HG03439 (cell line): ENCODE data around the gene PEX5L.
"Not testable (repeated sequence)": the region's sequence is repeated elsewhere in the genome, so short reads cannot be mapped to it uniquely, and the experiment has no call there.

Experiments
- ATAC-seq: cut with Tn5 transposase; IDR thresholded peaks from one replicate; pipeline ENCODE4 v1.9.1; 2021; ENCODE audit warnings: mild to moderate bottlenecking, moderate library complexity; ENCODE audit not compliant: unreplicated experiment

PEX5L gene, protein sequence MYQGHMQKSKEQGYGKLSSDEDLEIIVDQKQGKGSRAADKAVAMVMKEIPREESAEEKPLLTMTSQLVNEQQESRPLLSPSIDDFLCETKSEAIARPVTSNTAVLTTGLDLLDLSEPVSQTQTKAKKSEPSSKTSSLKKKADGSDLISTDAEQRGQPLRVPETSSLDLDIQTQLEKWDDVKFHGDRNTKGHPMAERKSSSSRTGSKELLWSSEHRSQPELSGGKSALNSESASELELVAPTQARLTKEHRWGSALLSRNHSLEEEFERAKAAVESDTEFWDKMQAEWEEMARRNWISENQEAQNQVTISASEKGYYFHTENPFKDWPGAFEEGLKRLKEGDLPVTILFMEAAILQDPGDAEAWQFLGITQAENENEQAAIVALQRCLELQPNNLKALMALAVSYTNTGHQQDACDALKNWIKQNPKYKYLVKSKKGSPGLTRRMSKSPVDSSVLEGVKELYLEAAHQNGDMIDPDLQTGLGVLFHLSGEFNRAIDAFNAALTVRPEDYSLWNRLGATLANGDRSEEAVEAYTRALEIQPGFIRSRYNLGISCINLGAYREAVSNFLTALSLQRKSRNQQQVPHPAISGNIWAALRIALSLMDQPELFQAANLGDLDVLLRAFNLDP

DNA sequence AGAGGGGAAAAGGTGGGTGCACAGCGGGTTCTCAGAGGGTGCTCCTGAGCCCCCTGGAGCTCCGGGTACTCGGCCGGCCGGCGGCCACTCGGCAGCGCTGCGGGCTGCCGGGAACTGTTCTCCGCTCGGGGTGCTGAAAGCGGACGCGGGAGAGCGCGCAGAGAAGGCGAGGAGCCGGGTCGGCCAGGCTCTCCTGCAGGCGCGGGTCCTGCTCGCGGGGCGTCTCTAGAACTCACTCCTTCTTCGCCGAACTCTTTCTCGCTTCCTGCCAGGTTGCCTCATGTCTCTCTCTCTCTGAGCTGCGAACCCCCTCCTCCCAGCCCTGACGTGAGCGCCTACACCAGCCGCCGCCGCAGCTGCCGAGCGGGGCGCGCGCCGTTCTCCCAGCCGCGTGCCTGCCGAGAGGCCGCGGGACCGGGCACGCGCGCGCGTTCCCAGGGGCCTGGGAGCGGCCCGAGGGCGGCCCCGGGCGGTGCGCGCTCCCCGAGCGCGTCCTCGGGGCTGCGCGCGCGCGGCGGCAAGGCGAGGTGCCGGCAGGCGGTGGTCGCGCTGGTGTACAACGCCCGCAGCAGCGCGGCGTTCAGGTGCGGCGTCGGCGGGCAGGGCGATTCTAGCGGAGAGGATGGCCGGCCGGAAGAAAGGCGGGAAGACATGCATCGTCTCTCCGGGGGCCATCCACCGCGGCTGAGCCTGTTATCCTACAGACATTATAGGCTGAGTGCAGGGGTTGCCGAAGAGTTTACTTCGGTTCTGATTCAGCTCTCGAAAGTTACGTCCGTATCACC, at the start of gene PEX5L:
TSS of gene PEX5L (minus strand) at position 267 of the 785 bp plus-strand sequence. CDS start 338 bp downstream, outside the sequence.
- peak; percentile 64 for ATAC-seq

DNA sequence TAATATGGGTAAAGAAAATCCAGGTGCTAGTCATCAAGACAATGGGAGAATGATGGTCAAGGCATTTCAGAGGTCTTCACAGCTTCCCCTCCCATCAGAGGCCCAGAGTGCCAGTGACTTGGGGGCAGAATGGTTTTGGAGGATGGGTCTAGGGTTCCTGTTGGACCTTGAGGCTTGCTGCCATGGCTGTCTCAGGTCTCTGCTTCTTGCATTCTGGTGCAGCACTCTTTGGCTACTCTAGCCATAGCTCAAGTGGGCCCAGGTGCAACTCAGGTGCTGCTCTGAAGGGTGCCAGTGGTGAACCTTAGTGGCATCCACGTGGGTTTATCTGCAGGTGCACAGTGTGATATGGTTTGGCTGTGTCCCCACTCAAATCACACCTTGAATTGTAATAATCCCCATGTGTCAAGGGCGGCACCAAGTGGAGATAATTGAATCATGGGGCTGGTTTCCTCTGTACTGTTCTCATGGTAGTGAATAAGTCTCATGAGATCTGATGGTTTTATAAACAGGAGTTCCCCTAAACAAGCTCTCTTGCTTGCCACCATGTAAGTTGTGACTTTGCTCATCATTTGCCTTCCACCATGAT, 48.5 kb upstream of the PEX5L start:
- ATAC-seq = no peak

DNA sequence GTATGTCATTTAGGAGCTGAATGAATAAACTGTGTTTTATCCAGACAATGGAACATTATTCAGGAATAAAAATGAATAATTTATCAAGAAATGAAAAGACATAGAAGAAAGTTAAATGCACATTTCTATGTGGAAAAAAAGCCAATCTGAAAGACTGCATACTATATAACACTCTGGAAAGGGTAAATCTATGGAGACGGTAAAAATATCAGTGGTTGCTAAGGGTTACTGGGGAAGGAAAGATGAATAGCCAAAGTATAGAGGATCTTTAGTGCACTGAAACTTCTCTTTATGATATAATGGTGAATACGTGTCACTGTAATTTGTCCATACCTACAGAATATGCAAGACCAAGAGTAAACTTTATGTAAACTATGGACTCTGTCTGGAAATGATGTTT, 46.0 kb upstream of the PEX5L start:
- no peak for ATAC-seq

DNA sequence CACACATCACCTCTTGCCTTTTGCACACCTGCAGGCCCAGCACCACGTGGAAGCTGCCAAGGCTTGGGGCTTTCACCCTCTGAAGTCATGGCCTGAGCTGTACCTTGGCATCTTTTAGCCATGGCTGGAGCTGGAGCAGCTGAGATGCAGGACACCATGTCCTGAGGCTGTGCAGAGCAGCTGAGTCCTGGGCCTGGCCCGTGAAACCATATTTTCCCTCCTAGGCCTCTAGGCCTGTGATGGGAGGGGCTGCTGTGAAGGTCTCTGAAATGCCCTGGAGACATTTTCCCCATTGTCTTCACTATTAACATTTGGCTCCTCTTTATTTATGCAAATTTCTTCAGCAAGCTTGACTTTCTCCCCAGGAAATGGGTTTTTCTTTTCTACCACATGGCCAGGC, 41.9 kb upstream of the PEX5L start:
- no peak for ATAC-seq

DNA sequence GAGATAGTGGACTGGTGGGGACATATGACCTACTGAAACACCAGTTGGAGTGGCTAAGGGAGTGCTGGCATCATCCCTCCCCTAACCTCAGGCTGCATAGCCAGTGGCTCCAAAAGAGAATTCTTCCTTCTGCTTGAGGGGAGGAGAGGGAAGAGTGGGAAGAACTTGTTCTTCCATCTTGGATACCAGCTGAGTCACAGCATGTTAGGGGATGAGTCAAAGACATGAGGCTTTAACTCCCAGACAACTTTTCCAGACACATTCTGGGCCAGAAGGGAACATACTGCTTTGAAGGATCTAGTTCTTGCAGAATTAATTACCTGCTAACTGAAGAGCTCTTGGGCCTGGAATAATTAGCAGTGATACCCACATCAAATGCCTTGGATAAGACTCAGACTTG, 36.8 kb upstream of the PEX5L start:
- ATAC-seq = no peak

DNA sequence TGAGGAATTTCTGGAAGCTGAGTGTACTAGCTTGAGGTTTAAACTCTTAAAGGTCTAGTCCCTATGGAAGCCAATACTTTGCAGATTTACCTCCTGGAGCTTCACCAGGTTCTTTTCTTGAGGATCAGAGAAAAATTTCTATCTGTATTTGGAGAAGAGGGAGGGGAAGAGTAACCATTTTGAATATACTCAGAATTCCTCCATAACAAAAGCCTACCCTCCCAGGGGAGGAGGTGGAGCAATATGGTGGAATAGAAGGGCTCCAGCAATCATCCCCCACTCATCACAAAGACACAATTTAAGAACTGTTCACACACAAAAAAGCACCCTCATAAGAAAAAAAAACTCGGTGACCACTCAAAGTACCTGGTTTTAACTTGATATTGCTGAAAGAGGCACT, 36.0 kb upstream of the PEX5L start:
- no peak for ATAC-seq

DNA sequence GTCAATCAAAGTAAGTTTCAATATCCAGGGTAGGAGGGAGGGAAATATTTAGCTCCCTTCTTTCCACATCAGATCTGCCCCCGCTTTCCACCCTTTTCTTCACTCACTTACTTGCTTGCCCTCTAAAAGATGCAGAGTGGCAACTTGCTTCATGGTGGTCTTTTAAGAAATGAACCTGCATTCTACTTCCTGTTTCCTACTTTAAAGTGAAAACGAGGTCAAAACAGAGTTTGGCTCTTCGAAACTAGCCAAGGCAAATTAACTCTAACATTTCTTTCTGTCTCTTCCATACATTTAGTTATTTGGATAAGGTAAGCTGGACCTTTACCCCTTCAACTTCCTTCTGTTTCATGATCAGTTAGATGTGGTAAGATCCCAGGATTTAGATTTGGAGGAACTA, 34.2 kb upstream of the PEX5L start:
- no peak for ATAC-seq

DNA sequence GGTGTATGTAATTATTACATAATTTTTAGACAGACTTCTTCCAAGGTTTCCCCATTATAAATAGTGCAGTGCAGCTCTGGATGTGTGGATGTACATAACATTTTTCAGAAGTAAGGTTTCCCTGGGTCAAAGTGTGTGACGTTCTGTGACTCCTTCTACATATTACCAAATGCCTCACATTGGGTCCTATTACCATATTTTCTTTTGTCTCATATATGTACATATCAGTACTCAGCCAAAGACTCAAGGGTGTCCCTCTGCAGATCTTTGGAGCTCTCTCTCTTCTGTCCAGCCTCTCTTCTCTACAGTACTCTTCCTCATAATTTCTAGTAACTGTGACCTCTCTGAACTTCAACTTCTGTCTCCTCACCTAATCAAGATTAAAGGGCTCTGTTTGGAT, 31.3 kb upstream of the PEX5L start:
- ATAC-seq = no peak

DNA sequence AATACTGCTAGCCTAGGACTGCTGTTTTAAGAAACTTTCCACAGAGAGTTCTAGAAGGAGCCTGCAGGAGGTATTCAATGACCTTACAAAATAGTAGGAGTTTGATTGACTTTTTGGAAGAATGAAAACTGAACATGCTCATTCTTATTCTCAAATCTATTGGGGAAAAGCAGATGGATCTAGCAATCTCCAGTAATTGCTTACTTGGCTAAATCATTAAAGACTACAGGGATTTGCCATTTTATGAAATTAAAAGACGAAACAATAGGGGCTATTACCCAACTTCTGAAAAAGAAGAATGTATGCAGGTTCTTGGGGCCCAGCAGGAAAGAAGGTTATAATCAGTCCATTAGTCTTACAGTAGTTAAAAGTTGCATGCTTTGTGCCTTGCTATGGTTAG, 29.9 kb upstream of the PEX5L start:
- no peak for ATAC-seq

DNA sequence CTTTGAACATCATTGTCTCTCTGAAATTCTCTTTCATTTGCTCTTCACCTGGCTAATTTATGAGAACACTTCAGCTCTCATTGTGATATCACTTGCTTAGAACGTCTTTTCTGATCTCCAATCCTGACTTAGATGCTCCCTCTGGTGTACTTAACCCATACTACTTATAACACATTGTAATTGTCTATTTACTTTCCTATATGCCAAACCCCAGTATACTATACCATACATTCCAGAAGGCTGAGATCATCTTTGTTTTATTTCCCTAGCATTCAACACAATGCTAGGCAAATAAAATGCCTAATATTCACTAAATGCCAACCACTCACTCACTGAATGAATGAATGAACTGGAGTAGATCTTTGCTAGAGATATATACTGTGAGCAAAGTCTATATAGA, 27.0 kb upstream of the PEX5L start:
- no peak for ATAC-seq

DNA sequence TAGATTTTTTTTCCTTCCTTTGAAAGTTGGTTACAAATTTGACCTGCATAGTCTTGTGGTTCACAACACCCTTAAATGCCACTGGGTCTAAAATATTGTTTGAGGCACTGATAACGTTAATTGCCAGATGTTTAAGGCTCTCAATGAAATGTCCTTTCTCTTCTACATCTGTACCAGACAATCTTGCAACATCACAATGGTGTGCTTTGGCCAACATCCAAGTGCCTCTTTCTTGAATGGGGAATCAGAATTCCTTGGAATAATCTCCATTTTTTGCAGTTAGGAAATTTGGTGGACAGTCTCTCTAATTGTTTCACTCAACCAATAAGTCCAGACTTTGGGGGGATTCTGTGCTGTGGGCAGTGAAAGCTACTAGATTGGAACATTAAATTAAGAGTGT, 26.0 kb upstream of the PEX5L start:
- ATAC-seq = no peak

DNA sequence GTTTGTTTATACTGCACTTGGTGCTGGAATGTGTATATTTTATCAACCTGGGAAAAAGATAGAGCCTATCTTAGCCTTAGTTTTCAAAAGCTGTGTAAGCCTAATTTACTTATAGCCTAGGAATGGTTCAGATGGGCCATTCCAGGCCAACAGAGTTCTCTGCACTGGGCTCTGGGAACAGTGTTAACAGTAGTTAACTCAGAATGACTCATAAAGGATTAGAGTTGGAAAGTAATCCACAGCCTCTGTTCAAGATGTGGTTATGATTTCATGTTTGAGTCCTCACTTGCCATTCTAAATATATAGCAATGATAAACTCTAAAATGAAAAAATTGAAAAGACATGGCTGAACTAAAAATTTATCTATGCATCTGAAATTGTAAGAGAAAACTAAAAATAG, 22.6 kb upstream of the PEX5L start:
- ATAC-seq = no peak

DNA sequence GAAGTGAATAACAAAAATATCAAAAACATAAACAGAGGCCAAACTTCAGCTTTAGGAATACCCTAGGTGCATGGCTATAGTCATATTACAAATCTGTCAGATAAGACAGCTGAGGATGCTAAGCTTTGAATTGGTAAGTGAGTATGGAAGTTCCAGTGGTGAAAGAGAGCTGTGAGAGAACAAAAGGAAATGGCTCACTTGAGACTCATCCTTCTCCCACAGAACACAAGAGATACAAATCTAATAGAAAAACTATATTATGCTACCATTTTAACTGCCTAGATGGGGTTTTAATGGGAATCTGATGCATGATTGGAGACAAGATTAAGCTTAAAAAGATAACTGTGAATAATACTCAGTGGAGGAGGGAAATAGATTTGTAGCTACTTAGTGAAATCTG, 21.5 kb upstream of the PEX5L start:
- ATAC-seq = no peak

DNA sequence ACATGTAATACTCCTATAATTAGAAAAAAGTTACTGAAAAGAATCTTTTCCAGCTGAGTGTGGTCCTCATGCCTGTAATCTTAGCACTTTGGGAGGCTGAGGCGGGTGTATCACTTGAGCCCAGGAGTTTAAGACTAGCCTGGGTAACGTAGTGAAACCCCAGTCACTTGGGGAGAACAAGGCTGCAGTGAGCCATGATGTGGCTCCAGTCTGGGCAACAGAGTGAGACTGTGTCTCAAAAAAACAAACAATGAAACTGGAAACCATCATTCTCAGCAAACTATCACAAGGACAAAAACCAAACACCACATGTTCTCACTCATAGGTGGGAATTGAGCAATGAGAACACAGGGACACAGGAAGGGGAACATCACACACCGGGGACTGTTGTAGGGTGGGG, 18.9 kb upstream of the PEX5L start:
- not testable (repeated sequence) for ATAC-seq

DNA sequence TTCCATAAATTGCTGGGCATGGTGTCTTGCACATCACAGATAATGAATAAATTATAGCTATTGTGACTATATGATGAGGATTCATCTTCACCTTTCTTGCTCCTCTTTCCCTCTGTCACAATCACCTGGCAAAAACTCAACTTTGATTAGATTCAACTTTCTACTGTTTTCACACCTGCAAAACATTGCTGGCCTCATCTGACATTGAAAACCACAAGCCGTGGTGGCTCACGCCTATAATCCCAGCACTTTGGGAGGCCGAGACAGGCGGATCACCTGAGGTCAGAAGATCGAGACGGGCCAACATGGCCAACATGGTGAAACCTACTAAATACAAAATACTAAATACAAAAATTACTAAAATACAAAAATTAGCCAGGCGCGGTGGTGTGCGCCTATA, 12.7 kb upstream of the PEX5L start:
- ATAC-seq = no peak

DNA sequence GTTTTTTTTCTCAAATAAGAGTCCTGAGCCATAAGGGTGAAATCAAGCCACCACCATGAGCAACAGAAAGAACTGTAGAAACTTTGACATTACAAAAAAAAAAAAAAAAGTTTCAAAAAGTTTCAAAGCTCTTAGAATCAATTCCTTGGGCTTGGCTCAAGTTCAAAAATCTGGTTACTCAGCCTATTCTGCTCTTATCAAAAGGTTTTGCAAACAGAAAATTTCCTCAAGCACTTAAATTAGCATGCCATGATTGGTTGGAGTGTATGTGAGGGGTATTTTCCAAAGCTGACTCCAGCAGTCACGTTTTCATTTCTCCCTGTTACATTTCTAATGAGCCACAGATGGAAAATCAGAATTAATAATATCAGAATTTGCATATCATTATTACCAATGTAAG, 12.1 kb upstream of the PEX5L start:
- ATAC-seq = no peak

DNA sequence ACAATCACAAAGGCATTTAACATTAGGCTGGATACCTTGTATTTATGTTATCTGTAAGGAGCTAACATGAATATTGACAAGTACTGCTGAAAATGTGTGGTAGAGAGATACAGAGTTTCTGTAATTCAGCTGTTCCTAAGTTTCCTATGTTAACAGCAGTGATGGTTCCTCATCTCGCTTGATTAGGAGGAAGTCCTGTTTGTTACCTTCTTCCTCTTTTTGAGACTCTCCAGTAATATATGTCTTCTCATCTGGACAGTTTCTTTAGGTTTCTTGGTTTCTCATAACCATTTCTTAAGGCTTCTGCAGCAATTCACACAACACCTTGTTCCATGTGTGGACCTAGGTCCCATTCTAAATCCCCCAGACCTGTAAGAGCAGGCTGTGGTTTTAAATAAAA, 11.4 kb upstream of the PEX5L start:
- ATAC-seq = peak; percentile 58

DNA sequence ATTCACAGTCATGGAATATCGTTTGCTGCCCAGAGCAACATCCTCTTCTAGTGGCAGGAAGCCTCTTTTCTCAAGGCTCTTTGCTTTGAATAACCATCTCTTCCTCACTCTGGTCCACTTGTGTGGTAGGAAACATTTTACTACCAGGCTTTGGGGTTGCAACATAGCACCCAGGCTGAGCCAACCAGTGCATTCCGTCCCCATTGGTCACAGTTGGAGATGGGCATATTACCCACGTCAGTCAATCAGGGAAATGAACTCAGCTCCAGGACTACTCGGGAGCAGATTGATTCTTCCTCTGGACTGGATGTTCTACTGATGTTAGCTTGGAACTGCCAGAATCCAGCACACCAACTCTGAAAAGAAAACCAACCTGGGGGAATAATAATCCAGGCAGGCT, 4.2 kb upstream of the PEX5L start:
- no peak for ATAC-seq

DNA sequence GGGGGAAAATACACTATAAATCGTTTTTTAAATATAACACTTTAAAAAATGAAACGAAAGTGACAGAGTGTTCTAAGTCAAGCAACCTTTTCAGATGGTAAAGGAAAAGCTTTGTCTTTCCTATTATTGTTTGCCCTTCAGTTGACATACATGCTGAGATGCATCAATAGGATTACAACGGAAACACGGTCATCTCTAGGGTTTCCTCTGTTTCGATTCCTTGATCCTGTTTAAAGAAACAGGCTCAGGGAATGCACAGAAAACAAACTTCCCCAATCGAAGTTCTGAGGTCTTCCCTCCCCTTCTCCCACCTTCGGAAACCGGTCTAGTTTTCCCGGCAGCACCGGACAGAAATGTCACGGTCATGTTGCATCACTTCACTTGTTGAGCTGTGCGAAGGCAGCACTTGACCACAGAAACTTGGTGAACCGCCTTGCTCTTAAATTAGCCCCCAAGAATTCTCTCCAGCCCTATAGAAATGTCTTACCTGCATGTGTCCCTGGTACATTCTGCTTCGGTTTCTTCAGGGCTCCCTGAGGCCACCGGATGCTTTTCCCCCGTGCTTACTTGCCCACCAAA, 556 bp downstream of the PEX5L start:
- peak; percentile 54 for ATAC-seq

DNA sequence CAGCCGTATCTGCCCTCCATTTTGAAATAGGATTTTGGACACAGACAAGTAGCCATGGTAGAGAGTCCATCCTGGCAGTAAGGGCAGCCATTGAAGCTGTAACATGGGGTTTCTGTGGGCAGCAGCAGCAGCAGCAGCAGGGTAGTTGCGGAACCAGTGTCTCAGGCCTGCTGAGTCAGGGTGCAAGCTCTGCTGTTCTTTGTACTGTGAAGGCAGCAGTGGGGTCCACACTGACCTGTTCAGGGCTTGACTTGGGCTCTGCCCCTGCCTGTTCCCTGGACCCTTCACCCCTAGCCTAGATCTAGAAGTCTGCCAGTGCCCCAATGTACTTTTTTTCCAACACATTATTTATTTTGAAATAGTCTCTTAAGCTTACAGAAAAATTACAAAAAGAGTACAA, 9.7 kb downstream of the PEX5L start:
- ATAC-seq = no peak

DNA sequence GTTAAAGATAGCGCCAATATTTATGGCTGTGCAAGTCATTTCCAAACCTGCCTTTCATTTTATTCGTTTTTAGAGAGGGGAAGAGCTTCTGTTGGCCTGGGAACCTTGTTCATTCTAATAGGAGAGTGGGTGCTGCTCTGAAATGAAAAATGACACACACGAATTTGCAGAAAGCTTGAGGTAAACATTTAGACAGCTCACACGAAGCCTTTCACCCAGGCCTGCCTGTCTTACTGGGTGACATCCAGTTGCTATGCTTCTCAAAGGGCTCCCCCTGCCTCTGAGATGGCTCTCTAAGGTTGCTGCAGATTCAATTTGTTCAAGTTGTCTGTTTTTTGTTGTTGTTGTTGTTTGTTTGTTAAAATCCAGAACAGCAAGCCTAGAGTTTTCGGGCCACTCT, 18.2 kb downstream of the PEX5L start:
- ATAC-seq = no peak
